Stimulated activated CD8-positive, alpha-beta memory T cell treated with anti-CD3 and anti-CD28 coated beads, Interleukin-12 subunit alpha, Interleukin-12 subunit beta, amount 100 ng/mL, for 4 hours (primary cell): ENCODE measurements around the gene MED15.

Experiments used
- DNase-seq: peaks from one replicate; pipeline ENCODE4 v3.0.0-alpha.2; 2020; ENCODE audit warnings: low read depth

Gene MED15

GRCh38 chr22:20509344-20510047 lies 2.1 kb downstream of the MED15 start:
- no peak for DNase-seq

GRCh38 chr22:20510811-20511577 lies 3.6 kb downstream of the MED15 start:
- no peak for DNase-seq

- DNase-seq, result no peak
Measured at GRCh38 chr22:20511578-20512229, 4.3 kb downstream of the MED15 start.

GRCh38 chr22:20514658-20515406 lies 7.4 kb downstream of the MED15 start:
- no peak for DNase-seq

GRCh38 chr22:20516399-20516798 lies 9.0 kb downstream of the MED15 start:
- DNase-seq, result no peak

GRCh38 chr22:20517422-20517821 lies 10.0 kb downstream of the MED15 start:
- no peak for DNase-seq

- no peak for DNase-seq
Measured at GRCh38 chr22:20517841-20518592, 10.6 kb downstream of the MED15 start.

GRCh38 chr22:20519558-20519957 lies 12.1 kb downstream of the MED15 start:
- DNase-seq, result no peak

GRCh38 chr22:20520093-20520511 lies 12.7 kb downstream of the MED15 start:
- peak; percentile 41 for DNase-seq

GRCh38 chr22:20522134-20523004 lies 15.0 kb downstream of the MED15 start:
- no peak for DNase-seq

- DNase-seq, result no peak
Measured at GRCh38 chr22:20523086-20523983, 15.9 kb downstream of the MED15 start.

- DNase-seq, result no peak
Measured at GRCh38 chr22:20524004-20524481, 16.6 kb downstream of the MED15 start.

GRCh38 chr22:20525048-20525447 lies 17.6 kb downstream of the MED15 start:
- no peak for DNase-seq

- no peak for DNase-seq
Measured at GRCh38 chr22:20526305-20526627, 18.9 kb downstream of the MED15 start.

GRCh38 chr22:20526628-20527355 lies 19.4 kb downstream of the MED15 start:
- no peak for DNase-seq

GRCh38 chr22:20528405-20528978 lies 21.1 kb downstream of the MED15 start:
- DNase-seq, result no peak

GRCh38 chr22:20530368-20531153 lies 23.2 kb downstream of the MED15 start:
- DNase-seq, result no peak

- DNase-seq, result no peak
Measured at GRCh38 chr22:20531154-20531403, 23.7 kb downstream of the MED15 start.
